T-cell (primary cell): ENCODE results near the gene EMP1. TPM values are rescaled to one million over a fixed set of nuclear protein-coding genes. Genes with fewer than 3 reads are reported as not detected.

Source experiments
- ATAC-seq, 4 experiments: fragments of 200-7000 bp in 3 of 4; fragments of 150-1000 bp in 1 of 4; cut with Tn5 transposase; replicated peaks in 1 of 4; 1 replicate in 3 of 4; 2 replicates in 1 of 4; pipeline ENCODE4 v1.10.0; 2021; ENCODE audit warnings: moderate library complexity in 3 of 4, mild to moderate bottlenecking in 2 of 4, moderate number of reproducible peaks in 1 of 4
- CTCF ChIA-PET, 2 donors: fragments of 300-600 bp; sonication (Branson Sonifier 250); formaldehyde crosslinking; loops; one replicate each; lab custom pipeline; 2022; ENCODE audit warnings: antibody characterized with exemption in 2 of 2; lab: Charles Lee
- POLR2A ChIA-PET, 2 donors: fragments of 300-600 bp; sonication (Branson Sonifier 250); formaldehyde crosslinking; loops; one replicate each; lab custom pipeline; 2022; ENCODE audit warnings: antibody characterized with exemption in 2 of 2; lab: Charles Lee
- DNase-seq, 35 experiments: peaks; one replicate each; pipeline versions ENCODE4 v3.0.0 to v3.0.0-alpha.2; 2013 to 2023
- H3K27ac ChIP-seq: one replicate; pipeline ENCODE4 v1.5.1; 2013; ENCODE audit warnings: low read length
- H3K27me3 ChIP-seq, 2 experiments: replicated peaks in 1 of 2; 1 replicate in 1 of 2; 2 replicates in 1 of 2; pipeline versions ENCODE4 v1.6.1 to v1.7.0; 2013; ENCODE audit warnings: low read length in 1 of 2, mixed read lengths in 1 of 2; ENCODE audit not compliant: control insufficient read depth in 2 of 2, insufficient read depth in 2 of 2; ENCODE audit errors: extremely low read depth in 1 of 2
- H3K36me3 ChIP-seq, 2 donors: 1 replicate in 1 of 2; 2 replicates in 1 of 2; pipeline versions ENCODE4 v1.6.1 to v1.7.0; 2013; ENCODE audit warnings: low read length in 1 of 2; ENCODE audit not compliant: control insufficient read depth in 2 of 2, insufficient read depth in 1 of 2; ENCODE audit errors: extremely low read depth in 1 of 2
- H3K4me1 ChIP-seq, 2 experiments: 1 replicate in 1 of 2; 2 replicates in 1 of 2; pipeline versions ENCODE4 v1.6.1 to v1.7.0; 2013; ENCODE audit warnings: low read length in 2 of 2, mixed read lengths in 1 of 2; ENCODE audit not compliant: insufficient read depth in 2 of 2, control insufficient read depth in 1 of 2; ENCODE audit errors: extremely low read depth in 1 of 2
- H3K4me3 ChIP-seq, 2 donors: 1 replicate in 1 of 2; 2 replicates in 1 of 2; pipeline versions ENCODE4 v1.5.1 to v1.7.0; 2013; ENCODE audit warnings: mild to moderate bottlenecking in 2 of 2, low read length in 1 of 2, moderate library complexity in 1 of 2; ENCODE audit not compliant: control insufficient read depth in 1 of 2; ENCODE audit errors: extremely low read depth in 1 of 2
- H3K9me3 ChIP-seq: 2 replicates; pipeline ENCODE4 v1.7.0; 2013
- H3K27ac Mint-ChIP-seq, 2 donors: one replicate each; pipeline ENCODE4 v1.8.0; 2020 to 2021; ENCODE audit warnings: mild to moderate bottlenecking in 2 of 2, mixed read lengths in 2 of 2
- H3K27me3 Mint-ChIP-seq, 2 donors: one replicate each; pipeline ENCODE4 v1.8.0; 2021 to 2022; ENCODE audit warnings: mixed read lengths in 2 of 2
- H3K36me3 Mint-ChIP-seq: one replicate; pipeline ENCODE4 v1.8.0; 2021; ENCODE audit warnings: mixed read lengths
- H3K4me1 Mint-ChIP-seq, 3 donors: one replicate each; pipeline ENCODE4 v1.8.0; 2020 to 2022; ENCODE audit warnings: mixed read lengths in 3 of 3, mild to moderate bottlenecking in 1 of 3
- H3K4me3 Mint-ChIP-seq, 3 donors: one replicate each; pipeline ENCODE4 v1.8.0; 2020 to 2022; ENCODE audit warnings: mild to moderate bottlenecking in 3 of 3, mixed read lengths in 3 of 3, moderate library complexity in 3 of 3
- H3K9me3 Mint-ChIP-seq, 3 donors: one replicate each; pipeline ENCODE4 v1.8.0; 2020 to 2022; ENCODE audit warnings: mixed read lengths in 3 of 3
- WGBS: methylation state at CpG from one replicate; pipeline ENCODE4 v1.1.5; 2013; ENCODE audit warnings: missing lambda C conversion rate; ENCODE audit not compliant: insufficient coverage; 5-methylcytosine and 5-hydroxymethylcytosine counted together
- total RNA-seq, 35 experiments: library from RNA in 6 of 35; stranded (reverse) in 6 of 35; fragments of 120-200 nt in 1 of 35; gene quantifications; one replicate each; pipeline versions ENCODE4 v1.2.1 to v1.2.4 and lab custom pipeline; 2013 to 2026

The EMP1 gene
- total RNA-seq, 5 donors from 2014 or later (not counting 1 experiment from before 2014, with no cell fraction given): 1.4 to 5.4 (median 2.8) TPM

GRCh38 chr12:13170892-13171490 lies 25.5 kb upstream of the EMP1 start:
- peaks cover 4 to 9% of the 10 kb centered on the region in 2 experiments for H3K4me1 ChIP-seq
- H3K9me3 ChIP-seq: no peaks in the 10 kb centered on the region
- peaks cover 0 to 6% (median 0%) of the 10 kb centered on the region in 3 donors for H3K9me3 Mint-ChIP-seq
- ChIA-PET CTCF (no interaction called here), POLR2A (interaction anchor here (0.6 to 0.8 kb wide), 2 partner anchors 20 to 35 kb away, joined by 3 to 8 read pairs; no protein-coding TSS in a partner anchor)
- DNase-seq (no peak), ATAC-seq (no peak)
- 67% methylated on average over 1 of the region's 4 CpGs for WGBS
- H3K27me3 ChIP-seq: peaks cover 0 to 14% of the 10 kb centered on the region in 2 experiments
- H3K27me3 Mint-ChIP-seq: peaks cover 0 to 12% of the 10 kb centered on the region in 2 donors
- no peak overlapping the region for H3K4me3 ChIP-seq
- H3K27ac Mint-ChIP-seq: no peak overlapping the region
- no peak overlapping the region for H3K27ac ChIP-seq
- H3K4me1 Mint-ChIP-seq: peaks cover 7 to 17% (median 16%) of the 10 kb centered on the region in 3 donors
- no peaks in the 10 kb centered on the region for H3K36me3 Mint-ChIP-seq
- H3K4me3 Mint-ChIP-seq: no peak overlapping the region
- H3K36me3 ChIP-seq: no peaks in the 10 kb centered on the region

GRCh38 chr12:13171921-13172859 lies 24.3 kb upstream of the EMP1 start:
- Mint-ChIP-seq H3K4me3 (no peak overlapping the region), H3K4me1 (peaks cover 0 to 8% (median 7%) of the 10 kb centered on the region in 3 donors), H3K27me3 (peaks cover 0 to 14% of the 10 kb centered on the region in 2 donors), H3K27ac (no peak overlapping the region), H3K36me3 (no peaks in the 10 kb centered on the region), H3K9me3 (peaks cover 0 to 6% (median 0%) of the 10 kb centered on the region in 3 donors)
- WGBS: 87% methylated on average over 4 of the region's 14 CpGs
- ChIA-PET CTCF (no interaction called here), POLR2A (interaction anchor here in 1 of 2 donors (0.8 kb wide), 1 partner anchor 36 kb away, joined by 8 read pairs; no protein-coding TSS in a partner anchor)
- Histone ChIP-seq H3K4me1 (no peaks in the 10 kb centered on the region), H3K36me3 (no peaks in the 10 kb centered on the region), H3K4me3 (no peak overlapping the region), H3K9me3 (no peaks in the 10 kb centered on the region), H3K27me3 (peaks cover 0 to 14% of the 10 kb centered on the region in 2 experiments), H3K27ac (no peak overlapping the region)
- DNase-seq: no peak
- ATAC-seq: no peak

- ChIA-PET POLR2A (no interaction called here), CTCF (no interaction called here)
- Histone ChIP-seq H3K36me3 (no peaks in the 10 kb centered on the region), H3K27ac (no peak overlapping the region), H3K4me3 (no peak overlapping the region), H3K27me3 (peaks cover 0 to 16% of the 10 kb centered on the region in 2 experiments), H3K4me1 (no peaks in the 10 kb centered on the region), H3K9me3 (no peaks in the 10 kb centered on the region)
- 63% methylated on average over 5 of the region's 12 CpGs for WGBS
- Mint-ChIP-seq H3K9me3 (no peaks in the 10 kb centered on the region), H3K4me1 (peaks cover 9 to 13% (median 11%) of the 10 kb centered on the region in 3 donors), H3K27me3 (peaks cover 0 to 15% of the 10 kb centered on the region in 2 donors), H3K4me3 (no peak overlapping the region), H3K27ac (no peak overlapping the region), H3K36me3 (no peaks in the 10 kb centered on the region)
- DNase-seq (peak in 2 of 35 experiments; percentile 6 to 9), ATAC-seq (peak in 1 of 4 experiments; percentile 46)
These were observed 23.3 kb upstream of the EMP1 start for GRCh38 chr12:13173012-13173932.

GRCh38 chr12:13175499-13175898 lies 21.0 kb upstream of the EMP1 start:
- Histone ChIP-seq H3K9me3 (no peaks in the 10 kb centered on the region), H3K36me3 (no peaks in the 10 kb centered on the region), H3K4me1 (peaks cover 13 to 18% of the 10 kb centered on the region in 2 experiments), H3K27me3 (peaks cover 0 to 13% of the 10 kb centered on the region in 2 experiments), H3K4me3 (no peak overlapping the region), H3K27ac (no peak overlapping the region)
- peaks cover 26 to 31% (median 29%) of the 10 kb centered on the region in 3 donors for H3K4me1 Mint-ChIP-seq
- H3K36me3 Mint-ChIP-seq: no peaks in the 10 kb centered on the region
- ChIA-PET CTCF (interaction anchor here in 1 of 2 donors (0.7 kb wide), 1 partner anchor 36 kb away, joined by 3 read pairs; no protein-coding TSS in a partner anchor), POLR2A (no interaction called here)
- no peak overlapping the region for H3K27ac Mint-ChIP-seq
- ATAC-seq (no peak), DNase-seq (no peak)
- 100% methylated on average over 2 of the region's 4 CpGs for WGBS
- peaks cover 0 to 18% of the 10 kb centered on the region in 2 donors for H3K27me3 Mint-ChIP-seq
- no peak overlapping the region for H3K4me3 Mint-ChIP-seq
- H3K9me3 Mint-ChIP-seq: no peaks in the 10 kb centered on the region

- CTCF ChIA-PET: interaction anchor here in 1 of 2 donors (0.6 kb wide), 1 partner anchor 106 kb away, joined by 3 read pairs; no protein-coding TSS in a partner anchor
- POLR2A ChIA-PET: no interaction called here
- ATAC-seq (no peak), DNase-seq (no peak)
- Mint-ChIP-seq H3K27ac (no peak overlapping the region), H3K9me3 (no peaks in the 10 kb centered on the region), H3K4me1 (peaks cover 26 to 31% (median 29%) of the 10 kb centered on the region in 3 donors), H3K27me3 (peaks cover 0 to 11% of the 10 kb centered on the region in 2 donors), H3K4me3 (no peak overlapping the region), H3K36me3 (no peaks in the 10 kb centered on the region)
- no peak overlapping the region for H3K27ac ChIP-seq
- no peaks in the 10 kb centered on the region for H3K36me3 ChIP-seq
- 92% methylated on average over 3 of the region's 4 CpGs for WGBS
- no peaks in the 10 kb centered on the region for H3K9me3 ChIP-seq
- no peak overlapping the region for H3K4me3 ChIP-seq
- peaks cover 13 to 18% of the 10 kb centered on the region in 2 experiments for H3K4me1 ChIP-seq
- H3K27me3 ChIP-seq: peaks cover 0 to 13% of the 10 kb centered on the region in 2 experiments
These were observed 20.3 kb upstream of the EMP1 start for GRCh38 chr12:13176256-13176655.
